ENCODE results near the gene SH2B3.

SH2B3 gene

GRCh38 chr12:111406474-111407376 lies 1.0 kb downstream of the SH2B3 start:
- peak overlapping the region; percentile 77 for H3K4me3 ChIP-seq (ENCODE audit: low read depth, low read length)
- DNase-seq (ENCODE audit: low read depth), result no peak
- TF ChIP-seq CTCF (IDR thresholded peaks at IDR 0.05; ENCODE audit: control insufficient read depth, extremely low read depth, insufficient read depth), result no peak

GRCh38 chr12:111407377-111408115 lies 1.8 kb downstream of the SH2B3 start:
- TF ChIP-seq CTCF (IDR thresholded peaks at IDR 0.05; ENCODE audit: control insufficient read depth, extremely low read depth, insufficient read depth), result no peak
- no peak overlapping the region for H3K4me3 ChIP-seq (ENCODE audit: low read depth, low read length)
- no peak for DNase-seq (ENCODE audit: low read depth)

- TF ChIP-seq CTCF (IDR thresholded peaks at IDR 0.05; ENCODE audit: control insufficient read depth, extremely low read depth, insufficient read depth), result no peak
- DNase-seq (ENCODE audit: low read depth), result no peak
- H3K4me3 ChIP-seq (ENCODE audit: low read depth, low read length), result no peak overlapping the region
Measured at GRCh38 chr12:111408116-111408440, 2.4 kb downstream of the SH2B3 start.

GRCh38 chr12:111408686-111409402 lies 3.1 kb downstream of the SH2B3 start:
- no peak overlapping the region for H3K4me3 ChIP-seq (ENCODE audit: low read depth, low read length)
- no peak for TF ChIP-seq CTCF (IDR thresholded peaks at IDR 0.05; ENCODE audit: control insufficient read depth, extremely low read depth, insufficient read depth)
- no peak for DNase-seq (ENCODE audit: low read depth)

- DNase-seq (ENCODE audit: low read depth), result no peak
- no peak for TF ChIP-seq CTCF (IDR thresholded peaks at IDR 0.05; ENCODE audit: control insufficient read depth, extremely low read depth, insufficient read depth)
- H3K4me3 ChIP-seq (ENCODE audit: low read depth, low read length), result no peak overlapping the region
Measured at GRCh38 chr12:111409403-111409779, 3.7 kb downstream of the SH2B3 start.

- TF ChIP-seq CTCF (IDR thresholded peaks at IDR 0.05; ENCODE audit: control insufficient read depth, extremely low read depth, insufficient read depth), result no peak
- H3K4me3 ChIP-seq (ENCODE audit: low read depth, low read length), result no peak overlapping the region
- no peak for DNase-seq (ENCODE audit: low read depth)
Measured at GRCh38 chr12:111409780-111410430, 4.2 kb downstream of the SH2B3 start.

Measured in LNCaP clone FGC (cell line).